Activated T-helper 17 cell treated with anti-CD3 and anti-CD28 coated beads, Interleukin-2, amount 50 U/mL, for 72 hours (primary cell): ENCODE data around the gene CENPB. TPM values are rescaled to one million over a fixed set of nuclear protein-coding genes. Genes with fewer than 3 reads are reported as not detected.
"Not testable (repeated sequence)": the region's sequence is repeated elsewhere in the genome, so short reads cannot be mapped to it uniquely, and the experiment has no call there.

Experiments used
- ATAC-seq: fragments of 150-1000 bp; cut with Tn5 transposase; replicated peaks from 2 replicates; pipeline ENCODE4 v1.10.0; 2021; ENCODE audit warnings: mild to moderate bottlenecking, moderate library complexity
- H3K27ac Mint-ChIP-seq: one replicate; pipeline ENCODE4 v1.8.0; 2022; ENCODE audit warnings: mixed read lengths
- H3K27me3 Mint-ChIP-seq: one replicate; pipeline ENCODE4 v1.8.0; 2022; ENCODE audit warnings: mixed read lengths
- H3K36me3 Mint-ChIP-seq: one replicate; pipeline ENCODE4 v1.8.0; 2022; ENCODE audit warnings: low read depth, mild to moderate bottlenecking, mixed read lengths
- H3K4me1 Mint-ChIP-seq: one replicate; pipeline ENCODE4 v1.8.0; 2022; ENCODE audit warnings: mixed read lengths
- H3K4me3 Mint-ChIP-seq: one replicate; pipeline ENCODE4 v1.8.0; 2022; ENCODE audit warnings: mild to moderate bottlenecking, mixed read lengths
- H3K9me3 Mint-ChIP-seq: one replicate; pipeline ENCODE4 v1.8.0; 2022; ENCODE audit warnings: mixed read lengths
- total RNA-seq, 2 donors: library from RNA; stranded (reverse); gene quantifications; one replicate each; pipeline ENCODE4 v1.2.3, GENCODE V29; 2022

CENPB gene, protein sequence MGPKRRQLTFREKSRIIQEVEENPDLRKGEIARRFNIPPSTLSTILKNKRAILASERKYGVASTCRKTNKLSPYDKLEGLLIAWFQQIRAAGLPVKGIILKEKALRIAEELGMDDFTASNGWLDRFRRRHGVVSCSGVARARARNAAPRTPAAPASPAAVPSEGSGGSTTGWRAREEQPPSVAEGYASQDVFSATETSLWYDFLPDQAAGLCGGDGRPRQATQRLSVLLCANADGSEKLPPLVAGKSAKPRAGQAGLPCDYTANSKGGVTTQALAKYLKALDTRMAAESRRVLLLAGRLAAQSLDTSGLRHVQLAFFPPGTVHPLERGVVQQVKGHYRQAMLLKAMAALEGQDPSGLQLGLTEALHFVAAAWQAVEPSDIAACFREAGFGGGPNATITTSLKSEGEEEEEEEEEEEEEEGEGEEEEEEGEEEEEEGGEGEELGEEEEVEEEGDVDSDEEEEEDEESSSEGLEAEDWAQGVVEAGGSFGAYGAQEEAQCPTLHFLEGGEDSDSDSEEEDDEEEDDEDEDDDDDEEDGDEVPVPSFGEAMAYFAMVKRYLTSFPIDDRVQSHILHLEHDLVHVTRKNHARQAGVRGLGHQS
- 10 to 100 TPM; 42.3 to 82.1 TPM for total RNA-seq

GRCh38 chr20:3786665-3787323 lies at the start of gene CENPB:
Gene CENPB, minus strand, starts transcription at chr20:3786740. Its CDS starts 257 bp downstream, at chr20:3786483.
- ATAC-seq, result peak; percentile 94
- H3K9me3 Mint-ChIP-seq, result no peaks in the 10 kb centered on the region
- H3K27me3 Mint-ChIP-seq, result no peaks in the 10 kb centered on the region
- H3K4me1 Mint-ChIP-seq, result peaks cover 23% of the 10 kb centered on the region
- peaks cover 10% of the 10 kb centered on the region for H3K36me3 Mint-ChIP-seq
- H3K4me3 Mint-ChIP-seq, result peak within 1 kb of the TSS; percentile 77
- H3K27ac Mint-ChIP-seq, result peak within 1 kb of the TSS; percentile 71

DNA sequence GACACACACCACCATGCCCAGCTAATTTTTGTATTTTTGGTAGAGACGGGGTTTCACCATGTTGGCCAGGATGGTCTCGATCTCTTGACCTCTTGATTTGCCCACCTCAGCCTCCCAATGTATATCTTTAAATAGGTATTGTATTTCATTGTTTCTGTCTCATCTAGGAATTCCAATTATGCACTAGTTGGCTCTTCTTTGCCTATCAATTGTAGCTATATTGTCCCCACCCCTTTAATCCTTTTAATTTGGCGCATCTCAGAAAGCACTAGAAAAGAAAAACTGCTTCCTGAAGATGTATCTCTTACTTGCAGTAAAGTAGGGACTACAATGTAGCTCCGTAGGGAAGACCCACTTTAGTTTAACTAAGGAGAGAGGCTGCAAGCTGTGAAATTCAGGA lies 49.6 kb upstream of the CENPB start:
- peaks cover 3% of the 10 kb centered on the region for H3K4me1 Mint-ChIP-seq
- no peak overlapping the region for H3K27ac Mint-ChIP-seq
- no peaks in the 10 kb centered on the region for H3K9me3 Mint-ChIP-seq
- H3K27me3 Mint-ChIP-seq, result no peaks in the 10 kb centered on the region
- ATAC-seq, result no peak
- H3K36me3 Mint-ChIP-seq, result no peaks in the 10 kb centered on the region
- H3K4me3 Mint-ChIP-seq, result no peak overlapping the region

- not testable (repeated sequence) for H3K4me1 Mint-ChIP-seq, ATAC-seq, H3K4me3 Mint-ChIP-seq, H3K27ac Mint-ChIP-seq, H3K27me3 Mint-ChIP-seq, H3K9me3 Mint-ChIP-seq, H3K36me3 Mint-ChIP-seq
Measured at GRCh38 chr20:3829891-3830290, 43.4 kb upstream of the CENPB start.

- no peak overlapping the region for H3K4me3 Mint-ChIP-seq
- H3K9me3 Mint-ChIP-seq, result no peaks in the 10 kb centered on the region
- peaks cover 14% of the 10 kb centered on the region for H3K36me3 Mint-ChIP-seq
- no peak for ATAC-seq
- no peaks in the 10 kb centered on the region for H3K4me1 Mint-ChIP-seq
- no peak overlapping the region for H3K27ac Mint-ChIP-seq
- no peaks in the 10 kb centered on the region for H3K27me3 Mint-ChIP-seq
Measured at GRCh38 chr20:3828798-3829197, 42.3 kb upstream of the CENPB start.

DNA sequence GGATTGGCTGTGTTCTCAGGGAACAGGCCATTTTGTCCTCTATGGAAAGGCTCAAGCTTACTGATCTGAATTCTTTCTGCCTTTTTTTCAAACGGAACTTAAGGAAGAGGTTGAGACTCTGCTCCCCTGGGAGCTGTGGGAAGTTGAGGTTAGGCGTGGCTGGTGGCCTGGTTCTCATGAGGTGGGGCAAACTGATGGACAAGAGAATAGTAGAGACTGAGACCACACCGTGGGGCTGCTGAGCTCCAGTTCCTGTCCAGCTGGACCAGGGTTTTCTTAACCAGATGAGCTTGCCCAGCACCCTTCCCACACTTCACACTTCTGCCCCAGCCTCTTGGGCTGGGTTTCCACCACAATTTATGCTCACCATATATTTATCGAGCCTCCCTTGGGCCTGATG lies 39.9 kb upstream of the CENPB start:
- H3K27me3 Mint-ChIP-seq, result no peaks in the 10 kb centered on the region
- peak overlapping the region; percentile 60 for H3K27ac Mint-ChIP-seq
- no peaks in the 10 kb centered on the region for H3K9me3 Mint-ChIP-seq
- peaks cover 29% of the 10 kb centered on the region for H3K36me3 Mint-ChIP-seq
- no peak for ATAC-seq
- no peak overlapping the region for H3K4me3 Mint-ChIP-seq
- no peaks in the 10 kb centered on the region for H3K4me1 Mint-ChIP-seq

DNA sequence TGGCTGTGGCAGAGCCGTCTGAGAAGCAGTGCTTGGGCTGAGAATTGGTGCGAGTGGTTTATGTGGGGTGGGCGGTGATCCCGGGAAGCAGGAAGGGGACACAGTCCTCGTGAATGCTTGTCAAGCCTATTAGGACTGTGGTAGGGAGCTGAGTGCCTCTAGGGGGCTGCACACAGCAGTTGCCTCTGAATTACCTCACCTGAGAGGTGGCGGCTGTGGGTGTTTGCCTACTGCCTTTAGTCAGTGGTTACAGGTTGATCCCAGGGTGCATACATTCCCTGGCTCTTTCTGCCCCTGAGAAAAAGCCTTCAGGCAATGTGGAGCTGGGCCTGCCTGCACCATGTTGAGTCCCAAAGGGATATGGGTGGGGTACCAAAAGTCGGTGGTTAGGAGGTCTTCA lies 39.0 kb upstream of the CENPB start:
- H3K9me3 Mint-ChIP-seq, result no peaks in the 10 kb centered on the region

DNA sequence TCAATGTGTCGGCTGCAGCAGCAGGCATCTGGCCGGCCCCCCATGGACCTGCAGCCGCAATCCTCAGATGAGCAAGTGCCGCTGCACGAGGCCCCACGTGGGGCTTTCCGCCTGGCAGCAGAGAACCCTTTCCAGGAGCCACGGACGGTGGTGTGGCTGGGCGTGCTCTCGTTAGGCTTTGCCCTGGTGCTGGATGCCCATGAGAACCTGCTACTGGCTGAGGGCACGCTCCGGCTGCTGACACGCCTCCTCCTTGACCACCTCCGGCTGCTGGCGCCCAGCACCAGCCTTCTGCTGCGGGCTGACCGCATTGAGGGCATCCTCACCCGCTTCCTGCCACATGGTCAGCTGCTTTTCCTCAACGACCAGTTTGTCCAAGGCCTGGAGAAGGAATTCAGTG lies 37.3 kb upstream of the CENPB start:
- Mint-ChIP-seq H3K27ac (no peak overlapping the region), H3K27me3 (no peaks in the 10 kb centered on the region), H3K4me1 (no peaks in the 10 kb centered on the region), H3K36me3 (peaks cover 30% of the 10 kb centered on the region), H3K4me3 (no peak overlapping the region), H3K9me3 (no peaks in the 10 kb centered on the region)
- no peak for ATAC-seq

More for the DNA sequence above, 39.0 kb upstream of the CENPB start:
- Mint-ChIP-seq H3K4me1 (no peaks in the 10 kb centered on the region), H3K27ac (no peak overlapping the region), H3K36me3 (peaks cover 30% of the 10 kb centered on the region), H3K27me3 (no peaks in the 10 kb centered on the region), H3K4me3 (no peak overlapping the region)
- no peak for ATAC-seq

- no peaks in the 10 kb centered on the region for H3K27me3 Mint-ChIP-seq
Measured at GRCh38 chr20:3821996-3822395, 35.5 kb upstream of the CENPB start.

DNA sequence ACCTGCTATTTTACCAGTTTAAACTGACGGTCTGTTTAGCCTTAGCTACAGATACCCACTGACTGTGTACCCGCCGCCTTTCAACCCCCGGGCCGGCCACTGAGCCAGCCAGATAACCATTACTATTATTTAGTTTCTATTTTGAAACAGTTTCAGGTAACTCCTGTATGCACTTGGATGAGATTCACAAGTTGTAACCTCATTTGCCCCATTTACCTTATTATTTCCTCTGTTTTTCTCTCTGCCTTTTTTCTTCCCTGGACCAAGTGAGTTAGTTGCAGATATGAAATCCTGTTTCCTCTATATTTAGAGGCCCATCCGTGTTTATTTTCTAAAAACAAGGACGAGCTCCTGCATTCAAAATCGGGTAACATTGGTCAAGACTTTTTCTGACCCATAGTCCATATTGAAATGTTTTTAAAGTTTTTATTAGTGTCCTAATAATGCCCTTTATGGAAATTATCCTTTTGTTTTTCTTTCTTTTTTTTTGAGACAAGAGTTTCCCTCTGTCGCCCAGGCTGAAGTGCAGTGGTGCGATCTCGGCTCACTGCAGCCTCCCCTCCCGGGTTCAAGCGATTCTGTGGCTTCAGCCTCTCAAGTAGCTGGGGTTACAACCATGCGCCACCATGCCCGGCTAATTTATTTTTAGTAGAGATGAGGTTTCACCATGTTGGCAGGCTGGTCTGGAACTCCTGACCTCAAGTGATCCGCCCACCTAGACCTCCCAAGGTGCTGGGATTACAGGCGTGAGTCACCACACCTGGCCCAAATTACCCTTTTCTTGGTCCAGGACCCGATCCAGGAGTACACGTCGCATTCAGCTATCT lies 34.6 kb upstream of the CENPB start:
- Mint-ChIP-seq H3K9me3 (no peaks in the 10 kb centered on the region), H3K4me1 (peaks cover 7% of the 10 kb centered on the region), H3K27ac (peak overlapping the region; percentile 94), H3K36me3 (peaks cover 30% of the 10 kb centered on the region), H3K27me3 (no peaks in the 10 kb centered on the region), H3K4me3 (peak overlapping the region; percentile 91)
- ATAC-seq, result peak; percentile 1

More at GRCh38 chr20:3821996-3822395, 35.5 kb upstream of the CENPB start:
- ATAC-seq, result no peak
- peaks cover 30% of the 10 kb centered on the region for H3K36me3 Mint-ChIP-seq
- peak overlapping the region; percentile 94 for H3K27ac Mint-ChIP-seq
- no peaks in the 10 kb centered on the region for H3K4me1 Mint-ChIP-seq
- H3K9me3 Mint-ChIP-seq, result no peaks in the 10 kb centered on the region
- H3K4me3 Mint-ChIP-seq, result peak overlapping the region; percentile 91

GRCh38 chr20:3820048-3820900 lies 33.7 kb upstream of the CENPB start, which contains the start of gene AP5S1:
Gene AP5S1, plus strand, starts transcription at chr20:3820547. Its CDS starts 1,571 bp downstream, at chr20:3822118.
- H3K4me1 Mint-ChIP-seq, result peaks cover 14% of the 10 kb centered on the region
- H3K4me3 Mint-ChIP-seq, result peak within 1 kb of the TSS; percentile 91
- H3K27me3 Mint-ChIP-seq, result no peaks in the 10 kb centered on the region
- no peaks in the 10 kb centered on the region for H3K9me3 Mint-ChIP-seq
- peak within 1 kb of the TSS; percentile 94 for H3K27ac Mint-ChIP-seq
- H3K36me3 Mint-ChIP-seq, result peaks cover 26% of the 10 kb centered on the region
- ATAC-seq, result peak; percentile 88

DNA sequence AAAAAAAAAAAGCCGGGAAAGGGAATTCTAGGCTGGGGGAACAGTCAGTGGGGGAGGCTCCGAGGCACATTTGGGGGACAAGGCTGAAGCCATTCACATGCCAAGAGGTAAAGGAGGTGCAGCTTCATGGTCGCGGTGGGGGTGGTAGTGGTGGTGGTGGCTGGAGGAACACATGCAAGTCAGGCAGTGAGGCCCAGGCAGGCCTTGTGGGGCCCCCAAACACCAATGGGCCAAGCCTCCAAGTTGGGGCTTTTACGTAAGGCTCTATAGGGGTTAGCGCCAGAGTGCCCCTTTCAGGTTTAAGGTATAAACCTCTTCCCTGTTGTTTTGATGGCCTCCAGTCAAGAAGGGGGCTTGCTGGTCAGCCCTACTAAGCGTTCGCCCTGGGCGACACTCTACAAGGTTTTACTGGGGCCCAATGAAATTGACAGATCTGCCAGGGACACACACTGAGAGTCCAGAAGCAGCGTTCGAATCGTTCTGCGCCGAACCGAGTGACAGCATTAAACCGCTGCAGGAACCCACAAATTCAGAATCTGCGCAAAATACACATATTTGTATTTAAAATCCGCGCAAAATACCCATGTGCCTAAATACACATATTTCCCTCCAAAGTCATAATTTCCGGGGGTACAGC lies 33.0 kb upstream of the CENPB start:
- Mint-ChIP-seq H3K4me1 (peaks cover 17% of the 10 kb centered on the region), H3K4me3 (peak overlapping the region; percentile 91), H3K27ac (peak overlapping the region; percentile 94), H3K9me3 (no peaks in the 10 kb centered on the region), H3K36me3 (peaks cover 19% of the 10 kb centered on the region), H3K27me3 (no peaks in the 10 kb centered on the region)
- no peak for ATAC-seq

DNA sequence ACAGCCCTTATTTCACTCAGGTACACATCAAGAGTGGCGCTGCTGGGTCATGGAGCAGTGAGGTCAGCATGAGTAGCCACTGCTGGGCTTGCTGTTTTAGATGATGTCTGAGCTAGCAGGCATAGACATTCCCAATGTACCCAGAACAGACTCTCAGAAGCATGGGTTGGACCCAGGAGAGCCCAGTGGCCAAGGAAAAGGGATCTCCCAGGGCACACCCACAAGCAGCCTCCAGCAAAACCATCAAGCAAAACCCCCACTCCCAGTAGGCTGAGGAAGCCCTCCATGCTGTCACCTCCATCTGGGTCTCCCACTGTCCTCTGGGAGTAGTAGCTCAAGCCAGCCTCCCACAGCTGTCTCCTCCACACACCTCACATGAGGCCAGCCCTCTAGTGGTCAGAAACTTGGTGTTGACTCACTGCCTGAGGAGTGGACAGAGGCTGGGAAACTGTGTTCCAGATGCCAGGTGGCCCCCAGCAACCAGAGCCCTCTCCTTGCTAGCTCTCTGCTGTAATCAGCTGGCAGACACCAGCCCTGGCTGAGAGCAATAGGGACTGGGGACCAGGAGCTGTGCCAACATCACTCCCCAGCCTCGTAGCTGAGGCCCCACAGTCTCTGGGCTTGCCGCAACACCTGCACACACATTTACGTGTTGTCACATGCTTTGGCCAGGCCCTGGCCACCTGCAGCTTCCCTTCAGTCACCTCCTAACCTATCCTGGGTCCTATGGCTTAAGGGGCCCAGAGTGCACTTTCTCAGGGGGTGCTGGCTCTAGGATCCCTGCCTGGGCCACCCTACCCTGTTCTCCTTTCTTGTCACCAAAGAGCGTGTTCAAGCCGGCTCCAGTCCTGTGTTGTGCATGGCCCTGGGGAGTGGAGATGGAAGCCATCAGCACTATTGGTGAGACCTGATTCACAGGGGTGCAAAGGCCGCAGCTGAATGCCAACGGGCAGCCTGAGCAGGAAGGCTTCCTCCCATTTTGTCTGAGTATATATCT lies 31.9 kb upstream of the CENPB start:
- ATAC-seq, result no peak
- Mint-ChIP-seq H3K27me3 (no peaks in the 10 kb centered on the region), H3K27ac (peak overlapping the region; percentile 94), H3K36me3 (peaks cover 16% of the 10 kb centered on the region), H3K9me3 (no peaks in the 10 kb centered on the region), H3K4me1 (peaks cover 20% of the 10 kb centered on the region), H3K4me3 (peak overlapping the region; percentile 91)
